PC-3 (cell line): Measurements from ENCODE around the gene LRFN5. TPM values are rescaled to one million over a fixed set of nuclear protein-coding genes. Genes with fewer than 3 reads are reported as not detected.

ENCODE experiments used
- ATAC-seq: fragments of 200-7000 bp; cut with Tn5 transposase; 2 replicates; pipeline ENCODE4 v1.9.1; 2020; ENCODE audit warnings: mild to moderate bottlenecking, moderate library complexity
- BruUV-seq: library from RNA; stranded (reverse); fragments of 400-500 nt; replicated peaks from 2 replicates; lab custom pipeline; 2021; lab: Mats Ljungman, UMichigan
- CTCF ChIA-PET: fragments of 300-600 bp; sonication (Branson Sonifier 250); formaldehyde crosslinking; loops from one replicate; lab custom pipeline; 2022; ENCODE audit warnings: antibody characterized with exemption; lab: Charles Lee
- POLR2A ChIA-PET: fragments of 300-600 bp; sonication (Branson Sonifier 250); formaldehyde crosslinking; loops from one replicate; lab custom pipeline; 2022; ENCODE audit warnings: antibody characterized with exemption; ENCODE audit not compliant: unreplicated experiment; lab: Charles Lee
- DNase-seq: peaks from one replicate; pipeline ENCODE4 v3.0.0-alpha.2; 2015
- H2AFZ ChIP-seq: fragments of 300-600 bp; sonication (generic); 2 replicates; pipeline ENCODE4 v1.6.0; 2016; ENCODE audit warnings: antibody characterized with exemption, low read length
- H3F3A ChIP-seq: fragments of 300-600 bp; sonication (generic); one replicate; pipeline ENCODE4 v1.6.0; 2017; ENCODE audit warnings: antibody characterized with exemption, low read length, control low read depth, mild to moderate bottlenecking; ENCODE audit not compliant: unreplicated experiment
- H3K27ac ChIP-seq: fragments of 300-600 bp; sonication (generic); 2 replicates; pipeline ENCODE4 v1.5.1; 2016; ENCODE audit warnings: mild to moderate bottlenecking, low read length
- H3K27me3 ChIP-seq: fragments of 300-600 bp; sonication (generic); 2 replicates; pipeline ENCODE4 v1.6.1; 2016; ENCODE audit warnings: low read length, mixed read lengths
- H3K36me3 ChIP-seq: fragments of 300-600 bp; sonication (generic); 2 replicates; pipeline ENCODE4 v1.6.1; 2016; ENCODE audit warnings: low read depth, mixed run types, low read length, mixed read lengths
- H3K4me1 ChIP-seq: fragments of 300-600 bp; sonication (generic); 2 replicates; pipeline ENCODE4 v1.5.1; 2016; ENCODE audit warnings: low read length; ENCODE audit not compliant: insufficient read depth
- H3K4me2 ChIP-seq: fragments of 300-600 bp; sonication (generic); 2 replicates; pipeline ENCODE4 v1.6.0; 2016; ENCODE audit warnings: low read length
- H3K4me3 ChIP-seq: fragments of 300-600 bp; sonication (generic); 2 replicates; pipeline ENCODE4 v1.5.1; 2016; ENCODE audit warnings: mild to moderate bottlenecking, low read length, mixed read lengths
- H3K79me2 ChIP-seq: fragments of 300-600 bp; sonication (generic); 2 replicates; pipeline ENCODE4 v1.6.1; 2017; ENCODE audit warnings: low read length, mixed read lengths
- H3K9ac ChIP-seq: fragments of 300-600 bp; sonication (generic); 2 replicates; pipeline ENCODE4 v1.6.0; 2016; ENCODE audit warnings: mild to moderate bottlenecking, low read length
- H3K9me2 ChIP-seq: fragments of 300-600 bp; sonication (generic); replicated peaks from 2 replicates; pipeline ENCODE4 v1.6.1; 2016; ENCODE audit warnings: mixed run types, low read length, mixed read lengths
- H3K9me3 ChIP-seq: fragments of 300-600 bp; sonication (generic); 2 replicates; pipeline ENCODE4 v1.6.1; 2016; ENCODE audit warnings: low read length, mixed read lengths
- H4K20me1 ChIP-seq: fragments of 300-600 bp; sonication (generic); 2 replicates; pipeline ENCODE4 v1.6.1; 2016; ENCODE audit warnings: low read length, mixed read lengths
- CTCF ChIP-seq: fragments of 300-600 bp; sonication (generic); conservative IDR thresholded peaks from 2 replicates; pipeline ENCODE4 v1.5.1; 2017; ENCODE audit warnings: antibody characterized with exemption, low read depth, mild to moderate bottlenecking, low read length
- EZH2 ChIP-seq: fragments of 300-600 bp; sonication (generic); IDR thresholded peaks from one replicate; pipeline ENCODE4 v1.6.1; 2017; ENCODE audit warnings: antibody characterized with exemption, mild to moderate bottlenecking, low read length; ENCODE audit not compliant: unreplicated experiment
- EZH2phosphoT487 ChIP-seq: fragments of 300-600 bp; sonication (generic); IDR thresholded peaks from 2 replicates; pipeline ENCODE4 v1.6.1; 2018; ENCODE audit warnings: mild to moderate bottlenecking, antibody characterized with exemption, low read length, borderline replicate concordance
- intact Hi-C: fragments of 100-400 bp; cut with micrococcal nuclease; formaldehyde crosslinking; loops from 2 replicates; pipeline ENCODE4 v1.9.0; 2023
- total RNA-seq: library from RNA; depleted of rRNA; stranded (reverse); fragments of >200 nt; gene quantifications from 2 replicates; pipeline ENCODE4 v1.2.3, GENCODE V29; 2014

LRFN5 gene
- total RNA-seq, 1 experiment from 2014 or later: not detected

- TF ChIP-seq EZH2 (no peak), EZH2phosphoT487 (no peak), CTCF (no peak)
- no peaks in the 10 kb centered on the region for H4K20me1 ChIP-seq
- no peak overlapping the region for H3K4me2 ChIP-seq
- DNase-seq (no peak), ATAC-seq (no peak)
- no peak overlapping the region for H3K4me3 ChIP-seq
- intact Hi-C loops: no loop called here
- no peaks in the 10 kb centered on the region for H3K9me2 ChIP-seq
- ChIA-PET POLR2A (no interaction called here), CTCF (no interaction called here)
- H3K4me1 ChIP-seq: no peaks in the 10 kb centered on the region
- BruUV-seq: no TSS peak
- H3K9me3 ChIP-seq: no peaks in the 10 kb centered on the region
- no peak overlapping the region for H3K9ac ChIP-seq
- no peaks in the 10 kb centered on the region for H3K27me3 ChIP-seq
- H2AFZ ChIP-seq: no peak overlapping the region
- no peaks in the 10 kb centered on the region for H3K36me3 ChIP-seq
- H3F3A ChIP-seq: no peaks in the 10 kb centered on the region
- no peaks in the 10 kb centered on the region for H3K79me2 ChIP-seq
- H3K27ac ChIP-seq: no peak overlapping the region
These were observed 151.5 kb downstream of the LRFN5 start for GRCh38 chr14:41758011-41758665.

DNA sequence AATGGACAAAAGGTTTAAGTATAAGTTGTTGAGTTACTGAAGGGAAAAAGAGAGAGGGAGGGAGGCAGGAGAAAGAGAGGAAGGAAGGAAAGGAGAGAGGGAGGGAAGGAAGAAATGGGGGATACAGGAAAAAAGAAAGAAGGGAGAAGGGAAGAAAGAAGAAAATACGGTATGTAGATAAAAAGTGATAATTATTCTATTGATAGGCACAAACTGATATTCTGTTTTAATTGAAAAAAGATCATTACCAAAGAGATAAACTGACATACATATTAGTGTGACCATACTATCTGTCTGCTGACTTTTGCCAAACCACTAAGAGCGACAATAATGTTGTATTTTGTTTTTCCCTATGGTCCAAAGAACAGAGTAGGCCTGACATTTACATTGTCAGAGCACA, 154.5 kb downstream of the LRFN5 start:
- no peak overlapping the region for H3K27ac ChIP-seq
- no peaks in the 10 kb centered on the region for H3K27me3 ChIP-seq
- no peaks in the 10 kb centered on the region for H3K36me3 ChIP-seq
- no peaks in the 10 kb centered on the region for H4K20me1 ChIP-seq
- no peak overlapping the region for H3K4me2 ChIP-seq
- no peak overlapping the region for H2AFZ ChIP-seq
- intact Hi-C loops: no loop called here
- H3K9ac ChIP-seq: no peak overlapping the region
- no peaks in the 10 kb centered on the region for H3K79me2 ChIP-seq
- H3F3A ChIP-seq: no peaks in the 10 kb centered on the region
- no peaks in the 10 kb centered on the region for H3K9me2 ChIP-seq
- no peak for ATAC-seq
- no peak for TF ChIP-seq CTCF
- TF ChIP-seq EZH2phosphoT487: no peak
- no peak for TF ChIP-seq EZH2
- no peak for DNase-seq
- H3K4me1 ChIP-seq: no peaks in the 10 kb centered on the region
- ChIA-PET CTCF (no interaction called here), POLR2A (no interaction called here)
- no TSS peak for BruUV-seq
- no peak overlapping the region for H3K4me3 ChIP-seq
- no peaks in the 10 kb centered on the region for H3K9me3 ChIP-seq

GRCh38 chr14:41766772-41767171, 160.1 kb downstream of the LRFN5 start:
- H3K9me3 ChIP-seq: no peaks in the 10 kb centered on the region
- H3K4me3 ChIP-seq: no peak overlapping the region
- CTCF ChIA-PET: no interaction called here
- no peaks in the 10 kb centered on the region for H4K20me1 ChIP-seq
- DNase-seq (no peak), ATAC-seq (no peak)
- POLR2A ChIA-PET: no interaction called here
- no peaks in the 10 kb centered on the region for H3F3A ChIP-seq
- H3K79me2 ChIP-seq: no peaks in the 10 kb centered on the region
- no peak overlapping the region for H3K27ac ChIP-seq
- H3K4me2 ChIP-seq: no peak overlapping the region
- TF ChIP-seq EZH2 (no peak), CTCF (no peak), EZH2phosphoT487 (no peak)
- no peaks in the 10 kb centered on the region for H3K9me2 ChIP-seq
- H3K9ac ChIP-seq: no peak overlapping the region
- H2AFZ ChIP-seq: no peak overlapping the region
- no peaks in the 10 kb centered on the region for H3K27me3 ChIP-seq
- no peaks in the 10 kb centered on the region for H3K36me3 ChIP-seq
- intact Hi-C loops: no loop called here
- BruUV-seq: no TSS peak
- no peaks in the 10 kb centered on the region for H3K4me1 ChIP-seq
